Middle frontal gyrus (tissue), 1 donor: Measurements from ENCODE around the gene TLCD3B.

Experiments used
- DNase-seq: peaks from one replicate; pipeline ENCODE4 v3.0.0-alpha.2; 2015; ENCODE audit warnings: low spot score; ENCODE audit errors: extremely low spot score

Gene TLCD3B

GRCh38 chr16:30030841-30031413 lies at the start of gene TLCD3B:
TLCD3B (minus strand) TSS chr16:30031271; CDS start chr16:30030527, 744 bp downstream.
- DNase-seq = no peak

DNA sequence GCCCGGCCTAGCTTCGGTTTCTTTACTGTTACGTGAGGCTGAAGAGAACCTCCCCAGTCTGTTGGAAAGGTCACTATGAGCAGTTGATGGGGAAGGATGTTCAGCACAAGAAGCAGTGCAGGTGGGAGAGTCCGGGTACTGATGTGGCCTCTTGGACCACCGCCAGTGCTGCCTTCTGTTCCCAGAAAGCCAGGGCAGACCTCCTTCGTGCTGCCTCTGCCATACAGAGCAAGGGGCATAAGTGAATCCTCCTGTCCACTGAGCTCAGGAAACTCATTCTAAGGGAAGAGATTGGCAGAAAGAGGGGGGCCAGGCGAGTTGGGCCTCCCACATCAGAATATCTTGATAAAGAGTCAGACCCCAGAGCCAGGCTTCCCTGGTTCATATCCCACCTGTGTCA lies 48.4 kb upstream of the TLCD3B start:
- DNase-seq = no peak

DNA sequence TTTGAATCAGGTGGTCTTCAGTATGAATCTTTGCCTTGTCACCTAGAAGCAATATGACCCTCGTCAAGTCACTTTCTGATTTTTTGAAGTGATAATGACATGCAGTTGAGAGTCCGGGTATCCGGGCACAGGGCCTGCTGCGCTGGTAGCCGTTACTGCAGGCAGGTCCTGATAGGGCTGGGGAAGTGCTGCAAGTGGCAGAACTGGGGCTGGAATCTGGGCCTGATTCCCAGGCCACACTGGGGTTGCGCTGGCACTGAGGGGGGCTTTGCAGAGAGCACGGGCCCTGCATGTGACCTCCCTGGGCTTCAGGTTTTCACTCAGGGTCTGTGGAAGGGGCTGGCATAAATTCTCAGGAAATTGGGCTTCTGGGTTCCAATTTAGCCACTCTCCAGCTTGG lies 47.7 kb upstream of the TLCD3B start:
- no peak for DNase-seq

- DNase-seq = no peak
Observed at GRCh38 chr16:30077656-30078055, 46.6 kb upstream of the TLCD3B start.

- DNase-seq = no peak
Observed at GRCh38 chr16:30076276-30076791, 45.3 kb upstream of the TLCD3B start.

- peak; percentile 77 for DNase-seq
Observed at GRCh38 chr16:30075503-30076275, 44.6 kb upstream of the TLCD3B start, which contains the start of gene PPP4C. PPP4C (plus strand) TSS chr16:30075994; CDS start chr16:30076378, 384 bp downstream.

DNA sequence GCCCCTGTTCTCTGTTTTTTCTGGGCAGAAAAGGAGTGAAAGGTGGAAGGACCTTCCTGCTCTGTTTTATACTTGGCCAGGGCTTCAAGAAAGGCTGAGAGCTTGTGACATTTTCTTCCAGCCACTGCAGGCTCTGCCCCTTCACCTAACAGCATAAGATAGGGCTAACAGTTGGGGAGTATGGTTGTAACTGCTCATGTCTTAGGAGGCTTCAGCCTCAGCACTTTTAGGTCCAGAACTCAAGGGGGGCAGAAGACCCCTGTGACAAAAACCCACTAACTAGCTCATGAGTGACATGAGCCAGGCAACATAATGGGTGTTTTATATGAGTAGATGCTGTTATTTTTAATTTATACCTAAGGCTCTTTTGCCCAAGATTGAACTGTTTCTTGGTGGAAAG lies 39.4 kb upstream of the TLCD3B start:
- DNase-seq = no peak

GRCh38 chr16:30069611-30070462 lies 38.8 kb upstream of the TLCD3B start:
- no peak for DNase-seq

DNA sequence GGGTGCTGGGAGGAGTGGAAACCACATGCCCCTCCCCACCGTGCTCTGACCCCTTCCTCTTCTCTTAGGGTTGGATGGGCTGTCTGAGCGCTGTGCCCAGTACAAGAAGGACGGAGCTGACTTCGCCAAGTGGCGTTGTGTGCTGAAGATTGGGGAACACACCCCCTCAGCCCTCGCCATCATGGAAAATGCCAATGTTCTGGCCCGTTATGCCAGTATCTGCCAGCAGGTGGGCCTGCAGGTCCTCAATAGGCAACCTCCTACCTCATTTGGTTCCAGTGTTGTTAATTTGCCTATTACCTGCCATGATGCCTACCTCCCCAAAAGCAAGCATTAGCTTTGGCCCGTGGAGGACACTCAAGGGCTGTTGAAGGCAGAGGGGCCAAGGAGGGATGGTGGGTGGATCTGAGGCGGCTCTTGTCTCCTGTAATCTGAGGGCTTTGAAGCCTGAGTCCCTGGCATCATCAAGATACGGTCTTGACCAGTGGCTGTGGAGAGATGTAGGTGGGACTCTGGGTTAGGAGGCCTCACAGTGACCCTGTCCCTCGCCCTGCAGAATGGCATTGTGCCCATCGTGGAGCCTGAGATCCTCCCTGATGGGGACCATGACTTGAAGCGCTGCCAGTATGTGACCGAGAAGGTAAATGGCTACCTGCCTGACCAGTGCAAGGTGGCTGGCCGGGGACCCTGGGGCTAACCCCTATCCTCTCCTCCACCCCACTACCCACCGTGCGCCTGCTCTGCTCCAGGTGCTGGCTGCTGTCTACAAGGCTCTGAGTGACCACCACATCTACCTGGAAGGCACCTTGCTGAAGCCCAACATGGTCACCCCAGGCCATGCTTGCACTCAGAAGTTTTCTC lies 37.9 kb upstream of the TLCD3B start:
- no peak for DNase-seq

DNA sequence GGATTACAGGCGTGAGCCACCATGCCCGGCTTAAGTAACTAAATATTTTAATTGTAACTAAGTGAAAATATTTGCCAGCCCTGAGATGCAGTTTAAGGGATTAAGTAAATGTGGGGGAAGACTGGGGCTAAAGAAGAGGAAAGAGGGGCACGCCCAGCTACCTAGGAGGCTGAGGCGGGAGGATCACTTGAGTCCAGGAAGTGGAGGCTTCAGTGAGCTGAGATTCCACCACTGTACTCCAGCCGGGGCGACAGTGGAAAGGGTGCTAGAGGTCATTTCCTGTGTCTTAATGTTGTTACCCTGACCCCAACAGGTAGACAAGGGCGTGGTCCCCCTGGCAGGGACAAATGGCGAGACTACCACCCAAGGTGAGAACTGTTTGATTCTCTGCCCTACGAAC lies 37.3 kb upstream of the TLCD3B start:
- no peak for DNase-seq

DNA sequence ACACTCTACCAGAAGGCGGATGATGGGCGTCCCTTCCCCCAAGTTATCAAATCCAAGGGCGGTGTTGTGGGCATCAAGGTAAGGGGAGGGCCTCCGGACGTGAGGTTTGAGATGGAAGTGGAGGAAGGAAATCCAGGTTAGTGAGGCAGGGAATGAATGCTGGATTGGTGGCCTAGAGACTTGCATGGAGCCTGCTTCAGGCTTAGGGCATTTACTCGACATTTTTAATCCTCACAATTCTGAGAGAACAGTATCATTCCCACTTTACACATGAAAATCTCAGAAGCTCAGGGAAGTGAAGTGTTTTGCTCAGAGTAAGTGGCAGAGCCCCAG lies 36.5 kb upstream of the TLCD3B start:
- no peak for DNase-seq

- DNase-seq = no peak
Observed at GRCh38 chr16:30066761-30067583, 35.9 kb upstream of the TLCD3B start.

DNA sequence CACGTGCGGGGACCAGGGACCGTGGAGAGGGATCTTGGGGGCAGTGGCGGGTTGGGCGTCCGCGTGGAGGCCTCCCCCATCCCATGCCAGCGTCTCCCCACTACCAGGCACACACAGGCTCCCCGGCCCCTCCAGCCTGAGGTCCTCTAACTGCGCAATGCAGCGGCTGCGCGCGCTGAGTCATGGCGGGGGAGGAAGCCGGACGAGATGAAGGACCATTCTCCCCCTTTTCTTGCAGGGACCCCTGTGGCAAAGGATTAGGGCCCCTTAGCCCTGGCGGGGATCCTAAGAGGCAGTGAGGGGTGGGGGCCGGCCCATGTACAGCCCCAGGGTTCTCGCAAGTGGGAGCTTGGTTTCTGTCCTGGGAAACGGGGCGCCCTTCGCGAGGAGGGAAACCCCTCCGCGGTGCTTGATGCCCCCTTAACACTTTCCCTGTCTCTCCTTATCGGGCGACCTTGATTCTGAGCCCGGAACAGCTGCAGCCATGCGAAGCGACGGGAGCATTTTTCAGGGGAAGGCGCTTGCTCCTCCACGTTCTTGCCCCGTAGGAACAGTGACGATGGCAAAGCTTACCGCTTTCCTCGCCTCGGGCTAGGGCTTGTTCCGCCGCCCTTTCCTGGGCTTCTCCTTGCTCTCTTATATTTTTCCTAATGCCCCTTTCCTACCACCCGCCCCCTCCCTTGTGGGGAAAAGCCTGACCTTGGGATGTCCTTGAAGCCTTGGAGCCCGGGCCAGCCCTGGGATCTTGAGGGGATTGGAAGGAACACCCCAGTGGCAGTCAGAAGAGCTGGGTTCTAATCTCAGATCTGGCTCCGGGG lies 35.1 kb upstream of the TLCD3B start:
- DNase-seq = no peak

DNA sequence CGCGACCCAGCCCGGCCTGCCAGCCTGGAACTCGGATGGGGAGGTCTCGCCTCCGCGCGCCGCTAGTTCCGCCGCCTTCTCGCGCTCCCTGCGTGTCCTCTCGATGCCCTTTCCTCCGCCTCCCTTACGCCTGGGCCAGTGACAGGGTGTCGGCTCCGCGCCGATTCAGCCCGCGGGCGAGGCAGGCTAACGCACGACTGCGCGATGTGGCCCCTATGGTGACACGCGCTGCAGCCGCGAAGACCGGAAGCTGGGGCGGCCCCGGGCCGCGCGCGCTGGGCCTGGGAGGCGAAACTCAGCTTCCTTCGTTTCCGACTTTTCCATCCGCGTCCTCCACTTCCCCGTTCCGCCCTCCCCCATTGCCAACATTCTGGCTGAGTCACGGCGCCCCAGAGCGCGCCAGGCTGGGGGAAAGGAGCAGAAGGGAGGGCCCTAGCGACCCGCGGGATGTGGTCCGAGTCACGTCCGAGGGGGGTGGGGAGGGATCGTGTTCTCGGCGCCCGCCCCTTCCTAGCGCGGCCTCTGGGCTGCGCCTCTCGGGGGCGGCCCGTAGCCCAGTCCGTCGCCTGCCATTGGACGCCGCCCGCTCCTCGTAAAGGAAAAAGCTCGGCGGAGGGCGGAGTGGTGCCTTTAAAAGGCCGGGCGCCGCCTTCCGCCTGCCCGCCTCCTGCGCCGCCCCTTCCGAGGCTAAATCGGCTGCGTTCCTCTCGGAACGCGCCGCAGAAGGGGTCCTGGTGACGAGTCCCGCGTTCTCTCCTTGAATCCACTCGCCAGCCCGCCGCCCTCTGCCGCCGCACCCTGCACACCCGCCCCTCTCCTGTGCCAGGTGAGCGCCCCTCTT lies 34.3 kb upstream of the TLCD3B start, which contains the start of gene ALDOA:
ALDOA (plus strand) TSS at position 659 of the 841 bp plus-strand sequence. CDS start 1,138 bp downstream, outside the sequence.
- peak; percentile 97 for DNase-seq

DNA sequence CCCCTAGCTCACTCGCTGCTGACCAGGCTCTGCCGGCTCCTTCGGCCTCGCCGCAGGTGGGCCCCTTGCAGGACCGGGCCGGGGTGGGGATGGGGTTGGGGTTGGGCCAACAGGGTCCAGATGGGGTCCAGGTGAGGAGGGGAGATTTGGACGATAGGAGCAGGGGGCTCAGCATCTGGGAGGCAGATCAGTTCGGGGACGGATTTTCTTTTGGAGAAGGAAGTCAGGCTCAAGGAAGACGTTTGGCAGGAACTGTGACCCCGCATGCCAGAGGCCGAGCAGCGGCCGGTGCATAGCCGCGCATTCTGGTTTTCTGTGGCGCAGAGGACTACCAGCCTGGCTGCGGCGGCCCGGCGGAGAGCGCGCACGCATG lies 33.6 kb upstream of the TLCD3B start:
- DNase-seq = no peak

- peak; percentile 46 for DNase-seq
Observed at GRCh38 chr16:30063893-30064728, 33.0 kb upstream of the TLCD3B start.

GRCh38 chr16:30063278-30063892 lies 32.3 kb upstream of the TLCD3B start:
- no peak for DNase-seq
